CD14-positive monocyte (primary cell): ENCODE results near the gene ZNF747. TPM values are rescaled to one million over a fixed set of nuclear protein-coding genes. Genes with fewer than 3 reads are reported as not detected.

Experiments used
- DNase-seq, 3 donors: peaks; one replicate each; pipeline ENCODE4 v3.0.0-alpha.2; 2011 to 2022
- H2AFZ ChIP-seq: 2 replicates; pipeline ENCODE4 v1.6.0; 2012; ENCODE audit warnings: mild to moderate bottlenecking, low read depth, low read length, inconsistent platforms; ENCODE audit not compliant: insufficient read depth, poor library complexity, severe bottlenecking
- H3K27ac ChIP-seq, 2 donors: 1 replicate in 1 of 2; 2 replicates in 1 of 2; pipeline ENCODE4 v1.5.1; 2012 to 2013; ENCODE audit warnings: low read length in 2 of 2, control low read depth in 1 of 2, inconsistent platforms in 1 of 2, low read depth in 1 of 2, mild to moderate bottlenecking in 1 of 2
- H3K27me3 ChIP-seq, 2 donors: one replicate each; pipeline versions ENCODE4 v1.6.0 to v1.6.1; 2011 to 2013; ENCODE audit warnings: low read length in 2 of 2; ENCODE audit not compliant: control insufficient read depth in 2 of 2, insufficient read depth in 2 of 2
- H3K36me3 ChIP-seq, 2 donors: replicated peaks in 1 of 2; 1 replicate in 1 of 2; 2 replicates in 1 of 2; pipeline versions ENCODE4 v1.5.1 to v1.6.1; 2012 to 2013; ENCODE audit warnings: low read length in 2 of 2, control low read depth in 1 of 2, inconsistent platforms in 1 of 2, mild to moderate bottlenecking in 1 of 2; ENCODE audit not compliant: insufficient read depth in 2 of 2, control insufficient read depth in 1 of 2
- H3K4me1 ChIP-seq, 2 donors: 1 replicate in 1 of 2; 2 replicates in 1 of 2; pipeline versions ENCODE4 v1.5.1 to v1.6.1; 2012 to 2013; ENCODE audit warnings: low read length in 2 of 2, control low read depth in 1 of 2, inconsistent platforms in 1 of 2, mild to moderate bottlenecking in 1 of 2, moderate library complexity in 1 of 2; ENCODE audit not compliant: insufficient read depth in 2 of 2, control insufficient read depth in 1 of 2
- H3K4me2 ChIP-seq: replicated peaks from 2 replicates; pipeline ENCODE3; 2012; ENCODE audit warnings: low read length, moderate library complexity, mild to moderate bottlenecking; ENCODE audit not compliant: poor library complexity, severe bottlenecking; ENCODE audit errors: extremely low read depth
- H3K4me3 ChIP-seq, 3 experiments: fragments of 200-600 bp in 1 of 3; sonication (generic) in 1 of 3; replicated peaks in 1 of 3; 1 replicate in 2 of 3; 2 replicates in 1 of 3; pipeline ENCODE4 v1.5.1; 2011 to 2013; ENCODE audit warnings: low read length in 3 of 3, mild to moderate bottlenecking in 3 of 3, control low read depth in 2 of 3, low read depth in 2 of 3, inconsistent platforms in 1 of 3, moderate library complexity in 1 of 3
- H3K79me2 ChIP-seq: 2 replicates; pipeline ENCODE4 v1.6.0; 2012; ENCODE audit warnings: mild to moderate bottlenecking, control low read depth, inconsistent platforms, low read length, moderate library complexity; ENCODE audit not compliant: insufficient read depth
- H3K9ac ChIP-seq: 2 replicates; pipeline ENCODE4 v1.6.0; 2017; ENCODE audit warnings: low read length, mild to moderate bottlenecking; ENCODE audit not compliant: insufficient read depth, poor library complexity, severe bottlenecking
- H3K9me3 ChIP-seq, 2 donors: replicated peaks in 1 of 2; 1 replicate in 1 of 2; 2 replicates in 1 of 2; pipeline versions ENCODE4 v1.5.1 to v1.6.1; 2012 to 2013; ENCODE audit warnings: low read length in 2 of 2, control low read depth in 1 of 2; ENCODE audit not compliant: control insufficient read depth in 1 of 2, insufficient read depth in 1 of 2
- H4K20me1 ChIP-seq: 2 replicates; pipeline ENCODE4 v1.6.0; 2012; ENCODE audit warnings: mild to moderate bottlenecking, low read length, control low read depth, moderate library complexity; ENCODE audit not compliant: insufficient read depth
- H3K27ac Mint-ChIP-seq, 7 donors: one replicate each; pipeline ENCODE4 v1.8.0; 2020; ENCODE audit warnings: mild to moderate bottlenecking in 7 of 7, mixed read lengths in 7 of 7, moderate library complexity in 6 of 7, inconsistent platforms in 2 of 7
- H3K27me3 Mint-ChIP-seq, 3 donors: one replicate each; pipeline ENCODE4 v1.8.0; 2021 to 2022; ENCODE audit warnings: low read depth in 3 of 3, mild to moderate bottlenecking in 3 of 3, mixed read lengths in 3 of 3, moderate library complexity in 3 of 3, inconsistent platforms in 1 of 3
- H3K36me3 Mint-ChIP-seq, 2 donors: one replicate each; pipeline ENCODE4 v1.8.0; 2020; ENCODE audit warnings: mixed read lengths in 2 of 2, inconsistent platforms in 1 of 2, mild to moderate bottlenecking in 1 of 2
- H3K4me1 Mint-ChIP-seq: one replicate; pipeline ENCODE4 v1.8.0; 2020; ENCODE audit warnings: mild to moderate bottlenecking, mixed read lengths
- H3K4me3 Mint-ChIP-seq, 2 donors: one replicate each; pipeline ENCODE4 v1.8.0; 2020; ENCODE audit warnings: mild to moderate bottlenecking in 2 of 2, mixed read lengths in 2 of 2, moderate library complexity in 1 of 2
- H3K9me3 Mint-ChIP-seq, 7 donors: one replicate each; pipeline ENCODE4 v1.8.0; 2020 to 2022; ENCODE audit warnings: mixed read lengths in 7 of 7, mild to moderate bottlenecking in 6 of 7, moderate library complexity in 6 of 7, inconsistent platforms in 2 of 7
- CTCF ChIP-seq: fragments of 200-600 bp; IDR thresholded peaks from one replicate; pipeline ENCODE4 v1.8.0; 2022; ENCODE audit warnings: antibody characterized with exemption, mild to moderate bottlenecking
- WGBS: methylation state at CpG from one replicate; pipeline ENCODE4 v1.1.5; 2013; ENCODE audit warnings: missing lambda C conversion rate; ENCODE audit not compliant: insufficient coverage; 5-methylcytosine and 5-hydroxymethylcytosine counted together
- intact Hi-C, 2 donors: fragments of 100-400 bp; cut with micrococcal nuclease; formaldehyde crosslinking; loops; one replicate each; pipeline versions ENCODE4 v1.15.0 to v1.15.1; 2023
- polyA plus RNA-seq, 3 donors: library from polyadenylated mRNA; depleted of rRNA in 1 of 3; unstranded in 2 of 3; stranded (reverse) in 1 of 3; fragments of 300-500 nt in 2 of 3; fragments of >200 nt in 1 of 3; fragmentation: Illumina TruSeq in 2 of 3; gene quantifications; 1 replicate in 2 of 3; 2 replicates in 1 of 3; pipeline ENCODE4 v1.2.3, GENCODE V29; 2012 to 2021

ZNF747 gene
- polyA plus RNA-seq, 3 donors, result 4.1 to 6.6 (median 4.4) TPM

- Histone ChIP-seq H2AFZ (no peak overlapping the region), H3K4me2 (no peak overlapping the region), H3K27me3 (no peaks in the 10 kb centered on the region), H3K36me3 (peaks cover 12 to 16% of the 10 kb centered on the region in 2 donors), H3K79me2 (peaks cover 32% of the 10 kb centered on the region), H3K27ac (no peak overlapping the region), H4K20me1 (peaks cover 6% of the 10 kb centered on the region), H3K9me3 (no peaks in the 10 kb centered on the region), H3K4me1 (peaks cover 32 to 40% of the 10 kb centered on the region in 2 donors), H3K9ac (no peak overlapping the region), H3K4me3 (no peak overlapping the region)
- Mint-ChIP-seq H3K27ac (no peak overlapping the region), H3K36me3 (peaks cover 17 to 30% of the 10 kb centered on the region in 2 donors), H3K4me1 (peaks cover 36% of the 10 kb centered on the region), H3K4me3 (no peak overlapping the region), H3K9me3 (no peaks in the 10 kb centered on the region), H3K27me3 (peaks cover 0 to 2% (median 0%) of the 10 kb centered on the region in 3 donors)
- DNase-seq, result no peak
- WGBS, result 93% methylated on average over 18 of the region's 18 CpGs
- no peak for TF ChIP-seq CTCF
- intact Hi-C loops, result loop anchor here in 1 of 2 donors (10.0 kb wide), 1 partner anchor 60 kb away; the partner anchor contains the start of gene ZNF689
Observed at GRCh38 chr16:30554557-30555314, 20.1 kb upstream of the ZNF747 start.

- peaks cover 12 to 16% of the 10 kb centered on the region in 2 donors for H3K36me3 ChIP-seq
- peaks cover 0 to 2% (median 0%) of the 10 kb centered on the region in 3 donors for H3K27me3 Mint-ChIP-seq
- no peak for TF ChIP-seq CTCF
- peak in 1 of 3 donors; percentile 37 for DNase-seq
- no peak overlapping the region for H3K9ac ChIP-seq
- H4K20me1 ChIP-seq, result peaks cover 6% of the 10 kb centered on the region
- intact Hi-C loops, result loop anchor here in 1 of 2 donors (10.0 kb wide), 1 partner anchor 61 kb away; the partner anchor contains the start of gene ZNF689
- peak overlapping the region in 1 of 2 donors; percentile 10 for H3K27ac ChIP-seq
- H3K27me3 ChIP-seq, result no peaks in the 10 kb centered on the region
- H3K36me3 Mint-ChIP-seq, result peaks cover 18 to 34% of the 10 kb centered on the region in 2 donors
- H3K4me3 Mint-ChIP-seq, result peak overlapping the region in 1 of 2 donors; percentile 31
- peaks cover 32% of the 10 kb centered on the region for H3K79me2 ChIP-seq
- H3K4me1 Mint-ChIP-seq, result peaks cover 23% of the 10 kb centered on the region
- WGBS, result no CpG with 5 or more reads among the region's 2 CpGs
- H3K9me3 Mint-ChIP-seq, result no peaks in the 10 kb centered on the region
- no peak overlapping the region for H3K4me3 ChIP-seq
- H3K9me3 ChIP-seq, result no peaks in the 10 kb centered on the region
- H3K4me1 ChIP-seq, result peaks cover 19 to 27% of the 10 kb centered on the region in 2 donors
- H3K4me2 ChIP-seq, result no peak overlapping the region
- peak overlapping the region in 3 of 7 donors; percentile 21 to 62 (median 50) for H3K27ac Mint-ChIP-seq
- H2AFZ ChIP-seq, result peak overlapping the region; percentile 19
Observed at GRCh38 chr16:30553393-30553899, 18.8 kb upstream of the ZNF747 start.
